Activated T-cell treated with anti-CD3 and anti-CD28 coated beads for 1 hour (primary cell): ENCODE results near the gene TNPO3.
"Not testable (repeated sequence)": the region's sequence is repeated elsewhere in the genome, so short reads cannot be mapped to it uniquely, and the experiment has no call there.

Source experiments
- DNase-seq: peaks from one replicate; pipeline ENCODE4 v3.0.0-alpha.2; 2020; ENCODE audit warnings: low read depth

The TNPO3 gene

DNA sequence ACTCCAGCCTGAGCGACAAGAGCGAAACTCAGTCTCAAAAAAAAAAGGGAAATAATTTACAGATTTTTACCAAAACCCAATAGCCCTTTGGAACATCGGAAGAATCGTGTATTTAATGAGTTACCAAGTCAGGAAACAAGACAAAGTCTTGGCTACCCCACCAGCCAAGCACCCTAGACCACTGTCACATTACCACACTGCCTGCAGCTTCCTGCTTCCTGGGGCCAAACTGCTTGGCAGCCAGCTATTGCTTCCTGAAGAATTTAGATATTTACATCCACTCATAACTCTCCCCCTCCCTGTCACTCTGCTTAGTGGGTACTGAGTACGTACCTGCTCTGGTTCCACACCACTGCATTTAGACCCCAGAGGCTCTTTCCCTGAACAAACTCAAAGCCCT is 14.1 kb upstream of the TNPO3 start:
- no peak for DNase-seq

GRCh38 chr7:129067943-129068548 is 13.1 kb upstream of the TNPO3 start:
- DNase-seq = no peak

DNA sequence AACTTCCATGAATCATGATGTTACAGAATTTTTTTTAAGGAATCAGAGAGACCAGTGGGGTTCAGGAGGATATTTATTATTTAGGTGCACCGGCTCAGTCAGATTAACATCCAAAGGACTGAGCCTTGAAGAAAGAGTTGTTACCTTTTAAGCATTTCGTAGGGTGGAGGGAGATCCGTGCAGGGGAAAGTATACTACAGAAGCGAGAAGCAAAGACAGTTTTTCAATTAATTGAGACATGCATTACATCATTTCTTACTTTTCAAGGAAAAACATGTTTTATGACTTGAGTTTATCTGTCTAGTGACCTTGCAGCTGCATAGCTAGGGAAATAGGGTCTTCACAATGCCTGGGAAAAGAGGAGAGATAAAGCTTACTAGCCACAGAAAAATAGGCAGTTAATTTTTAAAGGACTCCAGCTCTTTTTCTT is 12.2 kb upstream of the TNPO3 start:
- not testable (repeated sequence) for DNase-seq

GRCh38 chr7:129066290-129067131 is 11.6 kb upstream of the TNPO3 start:
- DNase-seq = no peak

- no peak for DNase-seq
These were observed 1.1 kb upstream of the TNPO3 start for GRCh38 chr7:129055861-129056464.

DNA sequence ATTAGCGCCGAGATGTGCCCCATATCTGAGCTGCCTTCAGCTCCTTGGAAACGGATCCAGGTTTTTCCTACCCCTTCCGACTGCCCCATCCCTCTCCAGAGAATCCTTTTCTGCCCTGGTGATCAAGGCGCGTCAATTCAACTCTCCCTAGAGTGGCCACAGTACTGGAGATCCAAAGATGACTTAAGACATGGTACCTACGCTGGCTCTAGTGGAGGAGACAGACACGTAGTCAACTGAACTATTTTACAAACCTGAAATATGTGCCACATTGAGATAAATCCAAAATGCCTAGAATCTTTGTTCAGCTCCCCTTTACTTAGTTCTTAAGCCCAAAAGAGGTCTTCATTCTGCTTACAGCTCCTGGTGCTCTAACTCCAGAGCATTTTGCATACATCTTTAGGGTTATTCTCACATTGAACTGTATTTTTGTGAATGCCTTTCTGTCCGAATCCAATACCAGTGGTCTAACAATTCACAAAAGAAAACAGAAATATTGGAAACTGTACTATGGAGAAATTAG is 444 bp upstream of the TNPO3 start:
- DNase-seq = no peak

DNA sequence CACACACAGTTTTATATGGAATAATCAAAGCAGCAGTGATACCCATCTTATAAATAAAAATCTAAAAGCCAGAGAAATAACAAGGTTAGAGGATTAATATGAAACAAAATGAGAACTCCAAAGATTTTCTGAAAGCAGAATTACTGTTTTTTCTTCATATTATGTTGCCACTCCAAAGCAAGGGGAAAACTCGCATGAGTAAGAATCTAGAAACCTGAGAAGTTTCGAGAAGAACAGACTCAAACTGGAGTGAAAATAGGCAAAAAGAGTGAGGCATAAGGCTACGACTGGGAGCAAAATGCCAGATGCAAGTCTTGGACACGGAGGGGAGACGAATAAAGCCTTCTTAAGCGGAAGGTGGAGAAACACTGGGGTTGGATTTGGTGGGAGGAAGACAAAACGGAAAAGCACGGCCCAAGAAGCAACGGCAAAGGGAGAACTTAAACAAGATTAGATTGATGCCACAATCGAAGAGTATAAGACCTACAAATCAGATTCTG is 923 bp downstream of the TNPO3 start:
- DNase-seq = no peak

- no peak for DNase-seq
These were observed 2.5 kb downstream of the TNPO3 start for GRCh38 chr7:129052441-129052840.

- not testable (repeated sequence) for DNase-seq
These were observed 3.5 kb downstream of the TNPO3 start for GRCh38 chr7:129051459-129051858.

DNA sequence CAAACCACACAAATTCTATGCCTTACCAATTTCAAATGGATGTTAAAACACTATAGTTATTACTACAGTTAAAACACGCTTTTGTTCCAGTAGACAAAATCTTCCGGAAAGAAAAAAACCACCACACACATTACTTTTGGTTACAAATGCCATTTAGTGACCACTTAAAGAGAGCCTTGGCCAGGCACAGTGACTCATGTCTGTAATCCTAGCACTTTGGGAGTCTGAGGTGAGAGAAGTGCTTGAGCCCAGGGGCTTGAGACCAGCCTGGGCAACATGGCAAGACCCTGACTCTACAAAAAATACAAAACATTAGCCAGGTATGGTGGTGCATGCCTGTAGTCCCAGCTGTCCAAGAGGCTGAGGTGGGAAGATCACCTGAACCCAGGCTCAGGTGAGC is 7.2 kb downstream of the TNPO3 start:
- DNase-seq = no peak

DNA sequence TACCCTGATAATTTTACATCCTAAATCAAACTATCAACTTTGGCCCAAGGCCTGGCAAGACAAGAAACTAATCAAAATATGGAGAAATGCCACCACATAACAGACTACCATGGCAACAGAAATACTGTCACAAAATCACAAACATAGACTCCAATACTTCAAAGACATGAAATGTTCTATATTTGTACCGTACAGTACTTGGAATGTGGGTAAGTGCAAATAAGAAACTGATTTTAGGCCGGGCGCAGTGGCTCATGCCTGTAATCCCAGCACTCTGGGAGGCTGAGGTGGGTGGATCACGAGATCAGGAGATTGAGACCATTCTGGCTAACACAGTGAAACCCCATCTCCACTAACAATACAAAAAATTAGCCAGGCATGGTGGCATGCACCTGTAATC is 9.2 kb downstream of the TNPO3 start:
- DNase-seq = no peak

GRCh38 chr7:129043012-129043411 is 11.9 kb downstream of the TNPO3 start:
- DNase-seq = no peak

GRCh38 chr7:129041142-129042085 is 13.5 kb downstream of the TNPO3 start:
- DNase-seq = no peak

GRCh38 chr7:129038468-129038867 is 16.4 kb downstream of the TNPO3 start:
- not testable (repeated sequence) for DNase-seq

DNA sequence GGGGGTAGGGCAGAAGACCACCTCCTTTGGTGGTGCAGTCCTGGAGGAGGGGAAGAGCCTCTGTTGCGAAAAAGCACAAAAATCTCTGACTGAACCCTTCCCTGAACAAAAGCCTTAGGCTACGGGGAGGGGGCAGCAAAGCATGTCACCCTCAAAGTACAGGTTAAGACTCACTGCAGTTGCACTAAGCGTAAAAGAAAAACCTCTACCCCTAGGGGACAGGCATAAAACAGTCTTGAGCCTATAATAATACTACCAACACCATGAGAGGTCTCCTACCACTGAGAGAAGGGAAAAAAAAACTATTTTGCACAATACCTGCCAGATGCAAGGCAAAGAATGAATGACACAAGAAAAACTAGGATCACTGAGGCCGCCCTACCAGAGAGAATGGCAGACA is 17.3 kb downstream of the TNPO3 start:
- no peak for DNase-seq

GRCh38 chr7:129032017-129032416 is 22.9 kb downstream of the TNPO3 start:
- DNase-seq = no peak

DNA sequence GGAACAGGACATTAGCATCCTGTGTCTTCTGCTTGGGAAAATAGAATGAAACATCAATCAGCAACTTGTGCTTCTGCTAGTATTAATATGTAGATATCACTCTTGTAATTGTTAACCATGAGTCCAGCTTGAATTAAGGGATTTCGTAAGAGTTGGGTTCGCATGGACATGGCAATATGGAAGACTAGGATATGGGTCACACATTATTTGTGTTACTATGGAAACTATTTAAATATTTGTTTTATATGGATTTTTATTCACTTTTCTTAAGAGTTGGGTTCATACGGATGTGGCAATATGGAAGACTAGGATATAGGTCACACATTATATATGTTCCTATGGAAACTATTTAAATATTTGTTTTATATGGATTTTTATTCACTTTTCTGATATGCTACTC is 24.5 kb downstream of the TNPO3 start:
- no peak for DNase-seq

DNA sequence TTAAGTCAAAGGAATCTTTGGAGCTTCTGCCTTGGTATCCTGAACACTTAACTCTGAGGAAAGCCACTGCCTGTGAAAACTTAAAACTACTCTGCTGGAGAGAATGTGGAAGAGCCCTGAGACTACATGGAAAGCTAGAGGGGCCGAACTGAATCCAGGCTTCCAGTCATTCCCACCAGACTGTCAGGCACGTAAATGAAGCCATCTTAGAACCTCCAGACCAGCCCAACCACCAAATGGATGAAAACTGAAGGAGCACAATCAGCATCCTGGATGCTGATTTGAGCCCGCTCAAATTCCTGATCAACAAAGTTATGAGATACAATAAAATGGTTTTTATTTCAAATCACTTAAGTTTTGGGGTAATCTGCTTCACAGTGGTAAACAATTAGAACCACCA is 30.8 kb downstream of the TNPO3 start:
- no peak for DNase-seq

GRCh38 chr7:129021656-129022055 is 33.3 kb downstream of the TNPO3 start:
- DNase-seq = no peak

DNA sequence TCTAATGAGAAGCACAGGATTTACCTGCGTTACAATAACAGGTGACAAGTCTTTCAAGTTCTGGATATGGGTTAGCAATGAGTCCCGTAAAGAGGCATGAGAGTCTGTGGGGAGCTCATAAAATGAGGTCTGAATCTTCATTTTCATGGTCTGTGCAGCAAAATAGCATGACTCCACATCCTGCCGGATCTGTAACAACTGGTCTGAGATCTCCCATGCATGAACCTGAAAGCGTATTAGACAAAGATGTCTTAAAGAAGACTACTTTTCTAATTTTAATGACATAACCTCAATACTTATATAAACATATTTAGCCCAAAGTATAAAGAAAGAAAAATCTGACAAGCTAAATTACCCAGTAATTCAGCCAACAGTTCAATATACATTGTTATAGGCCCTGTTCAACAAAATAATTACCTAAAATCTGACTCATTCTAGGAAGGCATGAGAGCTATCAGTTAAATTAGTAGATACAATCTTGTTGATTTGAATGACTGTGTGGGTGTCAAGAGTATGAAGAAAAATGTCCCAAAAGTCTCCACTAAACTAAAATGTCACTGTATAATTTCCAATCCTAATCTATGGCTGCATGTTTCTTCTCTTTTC is 36.9 kb downstream of the TNPO3 start:
- no peak for DNase-seq

DNA sequence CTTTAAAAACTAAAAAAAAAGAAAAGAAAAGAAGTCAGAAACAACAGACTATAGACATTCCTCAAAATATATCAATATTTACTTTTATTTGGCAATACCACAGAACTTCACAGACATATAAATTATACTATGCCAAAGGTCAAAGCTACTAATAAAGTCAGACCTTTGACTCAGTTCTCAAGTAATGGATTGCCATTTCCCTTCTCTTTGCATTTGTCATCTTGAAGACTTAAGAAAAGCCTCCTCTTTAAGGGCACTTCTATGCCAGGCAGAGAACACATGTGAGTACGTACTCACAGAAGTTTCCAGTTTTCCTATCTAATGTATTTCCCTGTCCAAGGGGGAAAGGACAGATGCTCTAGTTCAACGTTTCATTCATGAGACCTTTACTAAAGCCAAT is 37.6 kb downstream of the TNPO3 start:
- DNase-seq = no peak
